Measurements from ENCODE around the gene SPRR5. TPM values are rescaled to one million over a fixed set of nuclear protein-coding genes. Genes with fewer than 3 reads are reported as not detected.

The SPRR5 gene
- total and polyA plus RNA-seq, 2 of the 8 experiments (the other 6 are each of a cell fraction or from before 2014, with no cell fraction given), result not detected

- TF ChIP-seq CHD7 (IDR thresholded peaks at IDR 0.05; ENCODE audit: insufficient replicate concordance, low read length), result no peak
These were observed 14.4 kb downstream of the SPRR5 start (continued) for GRCh38 chr1:152961226-152961891.

All from H1 (cell line).